T-helper 17 cell (primary cell): ENCODE data around the gene OBP2A. TPM values are rescaled to one million over a fixed set of nuclear protein-coding genes. Genes with fewer than 3 reads are reported as not detected.

Source experiments
- ATAC-seq: fragments of 150-1000 bp; cut with Tn5 transposase; 2 replicates; pipeline ENCODE4 v1.10.0; 2021; ENCODE audit warnings: mild to moderate bottlenecking, moderate library complexity
- DNase-seq, 3 donors: peaks; one replicate each; pipeline versions ENCODE4 v3.0.0 to v3.0.0-alpha.2; 2020 to 2021
- H3K9me3 ChIP-seq: one replicate; pipeline ENCODE4 v1.7.0; 2013; ENCODE audit warnings: low read length, mild to moderate bottlenecking; ENCODE audit not compliant: control insufficient read depth, poor library complexity, severe bottlenecking
- H3K27ac Mint-ChIP-seq: one replicate; pipeline ENCODE4 v1.8.0; 2022; ENCODE audit warnings: mild to moderate bottlenecking, moderate library complexity, mixed read lengths
- H3K27me3 Mint-ChIP-seq: one replicate; pipeline ENCODE4 v1.8.0; 2022; ENCODE audit warnings: mixed read lengths
- H3K36me3 Mint-ChIP-seq: one replicate; pipeline ENCODE4 v1.8.0; 2022; ENCODE audit warnings: low read depth, mixed read lengths
- H3K4me1 Mint-ChIP-seq: one replicate; pipeline ENCODE4 v1.8.0; 2022; ENCODE audit warnings: mild to moderate bottlenecking, mixed read lengths
- H3K4me3 Mint-ChIP-seq: one replicate; pipeline ENCODE4 v1.8.0; 2022; ENCODE audit warnings: mild to moderate bottlenecking, moderate library complexity, mixed read lengths
- total RNA-seq, 4 donors: library from RNA in 2 of 4; stranded (reverse) in 2 of 4; gene quantifications; one replicate each; pipeline ENCODE4 v1.2.3 and lab custom pipeline; 2022 to 2026

The OBP2A gene
- total RNA-seq, 2 donors from 2014 or later = not detected

- Mint-ChIP-seq H3K4me1 (no peaks in the 10 kb centered on the region), H3K4me3 (no peak within 1 kb of the TSS), H3K36me3 (peaks cover 3% of the 10 kb centered on the region), H3K27me3 (peaks cover 43% of the 10 kb centered on the region), H3K27ac (no peak within 1 kb of the TSS)
- no peaks in the 10 kb centered on the region for H3K9me3 ChIP-seq
- ATAC-seq (no peak), DNase-seq (no peak)
These were observed 15.7 kb downstream of the OBP2A start, which contains the start of gene PAEP for GRCh38 chr9:135561391-135562234. TSS of gene PAEP (plus strand) at chr9:135561756.

GRCh38 chr9:135562235-135562745 lies 16.4 kb downstream of the OBP2A start:
- H3K9me3 ChIP-seq = no peaks in the 10 kb centered on the region
- DNase-seq (no peak), ATAC-seq (no peak)
- peaks cover 3% of the 10 kb centered on the region for H3K36me3 Mint-ChIP-seq
- no peak overlapping the region for H3K27ac Mint-ChIP-seq
- no peak overlapping the region for H3K4me3 Mint-ChIP-seq
- peaks cover 50% of the 10 kb centered on the region for H3K27me3 Mint-ChIP-seq
- H3K4me1 Mint-ChIP-seq = no peaks in the 10 kb centered on the region

DNA sequence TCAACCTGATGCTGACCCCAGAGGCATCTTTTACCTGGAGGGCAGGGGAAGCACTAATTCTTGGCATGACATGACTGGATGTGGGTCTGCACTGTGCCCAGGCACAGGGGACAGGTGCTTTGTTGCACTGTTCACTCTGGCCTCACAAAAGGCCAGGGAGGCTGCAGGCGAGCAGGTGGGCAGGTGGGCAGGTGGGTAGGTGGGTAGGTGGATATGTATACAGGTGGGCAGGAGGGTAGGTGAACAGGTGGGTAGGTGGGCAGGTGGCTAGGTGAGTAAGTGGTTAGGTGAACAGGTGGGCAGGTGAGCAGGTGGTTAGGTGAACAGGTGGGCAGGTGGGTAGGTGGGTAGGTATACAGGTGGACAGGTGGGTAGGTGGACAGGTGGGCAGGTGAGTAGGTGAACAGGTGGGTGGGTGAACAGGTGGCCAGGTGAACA lies 17.1 kb downstream of the OBP2A start:
- Mint-ChIP-seq H3K27me3 (peaks cover 50% of the 10 kb centered on the region), H3K4me3 (no peak overlapping the region), H3K27ac (no peak overlapping the region), H3K4me1 (no peaks in the 10 kb centered on the region), H3K36me3 (peaks cover 3% of the 10 kb centered on the region)
- H3K9me3 ChIP-seq = no peaks in the 10 kb centered on the region
- ATAC-seq = no peak
- DNase-seq = no peak

DNA sequence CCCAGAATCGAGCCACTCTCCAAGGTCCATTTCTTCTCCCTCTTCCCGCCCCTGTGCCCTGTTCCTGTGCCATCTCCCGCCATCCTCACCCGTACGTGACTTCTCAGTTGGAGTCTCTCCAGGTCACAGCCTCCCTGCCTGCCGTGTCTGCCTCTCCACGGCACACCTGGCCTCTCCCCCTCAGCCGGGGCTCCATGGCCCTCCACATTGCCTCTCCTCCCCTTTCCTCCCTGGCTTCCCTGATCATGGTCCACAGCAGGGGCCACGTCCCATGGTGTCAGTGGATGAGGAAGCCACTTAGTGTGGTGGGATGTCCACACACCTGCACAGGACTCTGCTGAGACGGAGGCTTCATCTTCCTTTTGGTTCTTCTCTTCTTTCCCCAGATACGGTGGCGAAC lies 17.9 kb downstream of the OBP2A start:
- DNase-seq = no peak
- H3K4me1 Mint-ChIP-seq = no peaks in the 10 kb centered on the region
- H3K9me3 ChIP-seq = no peaks in the 10 kb centered on the region
- H3K27ac Mint-ChIP-seq = no peak overlapping the region
- peaks cover 44% of the 10 kb centered on the region for H3K27me3 Mint-ChIP-seq
- H3K36me3 Mint-ChIP-seq = peaks cover 3% of the 10 kb centered on the region
- no peak for ATAC-seq
- no peak overlapping the region for H3K4me3 Mint-ChIP-seq

DNA sequence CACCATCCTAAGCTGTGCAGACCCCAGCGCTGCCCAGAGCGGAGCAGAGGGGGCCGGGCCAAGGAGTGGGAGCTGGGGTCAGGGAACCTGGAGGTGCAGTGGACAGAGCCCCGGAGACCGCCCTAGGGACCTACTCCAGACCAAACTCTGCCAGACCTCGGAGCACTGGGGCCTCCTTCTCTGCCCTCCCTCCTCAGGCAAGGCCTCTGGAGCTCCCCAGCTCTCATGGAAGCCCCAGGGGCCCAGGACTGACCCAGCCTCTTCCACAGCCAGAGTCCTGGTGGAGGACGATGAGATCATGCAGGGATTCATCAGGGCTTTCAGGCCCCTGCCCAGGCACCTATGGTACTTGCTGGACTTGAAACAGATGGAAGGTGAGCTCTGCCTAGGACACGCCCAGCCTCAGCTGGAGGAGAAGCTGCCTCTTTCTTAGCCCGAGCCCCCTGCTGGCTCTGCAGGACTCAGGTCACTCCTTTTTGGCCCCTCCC lies 19.3 kb downstream of the OBP2A start:
- H3K4me3 Mint-ChIP-seq = no peak overlapping the region
- peaks cover 3% of the 10 kb centered on the region for H3K36me3 Mint-ChIP-seq
- H3K27me3 Mint-ChIP-seq = peaks cover 34% of the 10 kb centered on the region
- H3K9me3 ChIP-seq = no peaks in the 10 kb centered on the region
- DNase-seq (no peak), ATAC-seq (no peak)
- H3K4me1 Mint-ChIP-seq = no peaks in the 10 kb centered on the region
- no peak overlapping the region for H3K27ac Mint-ChIP-seq

- no peaks in the 10 kb centered on the region for H3K9me3 ChIP-seq
- no peaks in the 10 kb centered on the region for H3K4me1 Mint-ChIP-seq
- H3K4me3 Mint-ChIP-seq = no peak overlapping the region
- no peak overlapping the region for H3K27ac Mint-ChIP-seq
- H3K36me3 Mint-ChIP-seq = peaks cover 3% of the 10 kb centered on the region
- ATAC-seq = no peak
- DNase-seq = no peak
- H3K27me3 Mint-ChIP-seq = peaks cover 31% of the 10 kb centered on the region
These were observed 19.7 kb downstream of the OBP2A start for GRCh38 chr9:135565636-135566035.

GRCh38 chr9:135566552-135566951 lies 20.6 kb downstream of the OBP2A start:
- H3K9me3 ChIP-seq = no peaks in the 10 kb centered on the region
- Mint-ChIP-seq H3K4me1 (no peaks in the 10 kb centered on the region), H3K27ac (no peak overlapping the region), H3K27me3 (peaks cover 26% of the 10 kb centered on the region), H3K36me3 (peaks cover 3% of the 10 kb centered on the region), H3K4me3 (no peak overlapping the region)
- no peak for ATAC-seq
- DNase-seq = no peak

DNA sequence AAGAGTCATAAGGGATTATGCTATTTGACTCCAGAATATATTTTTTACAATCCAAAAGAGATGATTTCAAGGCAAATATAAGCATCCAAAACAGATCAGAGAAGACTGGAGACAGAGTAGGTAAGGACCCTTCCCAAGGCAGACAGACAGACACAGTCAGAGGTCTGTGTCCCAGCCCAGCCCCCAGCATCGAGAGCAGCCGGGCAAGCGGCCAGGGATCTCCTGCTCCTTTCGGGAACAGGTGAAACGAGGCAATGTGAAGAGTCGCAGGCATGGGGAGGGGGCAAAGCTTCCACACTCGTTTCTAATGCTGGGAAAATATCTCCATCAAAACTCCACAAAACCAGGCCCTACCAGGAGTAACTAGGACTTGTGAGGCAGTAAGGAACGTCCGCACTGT lies 21.4 kb downstream of the OBP2A start:
- ATAC-seq (no peak), DNase-seq (no peak)
- H3K4me3 Mint-ChIP-seq = no peak overlapping the region
- H3K4me1 Mint-ChIP-seq = no peaks in the 10 kb centered on the region
- H3K27ac Mint-ChIP-seq = no peak overlapping the region
- H3K36me3 Mint-ChIP-seq = peaks cover 3% of the 10 kb centered on the region
- peaks cover 26% of the 10 kb centered on the region for H3K27me3 Mint-ChIP-seq
- no peaks in the 10 kb centered on the region for H3K9me3 ChIP-seq

DNA sequence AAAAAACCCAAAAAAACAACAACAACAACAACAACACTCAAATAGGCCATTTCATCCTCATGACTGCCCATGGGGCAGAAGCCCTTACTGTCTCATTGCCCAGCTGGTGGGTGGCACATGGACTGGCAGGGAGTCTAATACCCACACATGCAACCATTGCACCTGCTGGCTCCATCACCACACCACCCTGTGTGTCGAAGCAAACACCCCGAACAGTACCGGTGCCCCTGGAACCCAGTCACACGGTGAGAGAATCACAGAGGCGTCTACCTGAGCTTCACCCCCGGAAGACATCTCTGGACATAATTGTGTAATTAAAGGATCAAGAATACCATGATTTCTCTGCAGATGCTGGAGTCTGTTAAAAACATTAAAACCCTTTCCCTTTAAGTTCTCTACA lies 22.1 kb downstream of the OBP2A start:
- no peak for ATAC-seq
- H3K36me3 Mint-ChIP-seq = peaks cover 3% of the 10 kb centered on the region
- H3K4me1 Mint-ChIP-seq = no peaks in the 10 kb centered on the region

DNA sequence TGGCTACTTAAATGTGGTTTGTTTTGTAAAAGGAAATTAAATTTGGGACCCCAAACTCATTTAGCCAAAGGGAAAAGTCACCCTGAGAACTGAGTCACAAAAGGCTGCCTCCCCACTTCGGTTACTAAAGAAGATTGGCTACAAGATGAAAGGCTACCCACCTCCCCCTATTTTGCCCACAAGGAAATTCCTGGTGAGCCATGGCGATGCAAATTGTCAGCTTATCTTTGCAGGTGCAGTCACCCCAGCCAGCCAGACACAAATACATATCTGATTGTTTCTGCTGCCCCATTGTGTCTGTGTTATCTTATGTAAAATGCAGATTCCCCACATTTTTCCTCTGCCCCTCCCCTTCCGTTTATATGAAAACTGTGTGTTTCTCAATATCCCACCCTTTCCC lies 24.5 kb downstream of the OBP2A start:
- Mint-ChIP-seq H3K36me3 (no peaks in the 10 kb centered on the region), H3K4me3 (no peak overlapping the region), H3K4me1 (no peaks in the 10 kb centered on the region), H3K27ac (no peak overlapping the region), H3K27me3 (peaks cover 16% of the 10 kb centered on the region)
- no peaks in the 10 kb centered on the region for H3K9me3 ChIP-seq
- ATAC-seq = no peak
- DNase-seq = no peak

More for the DNA sequence above, 22.1 kb downstream of the OBP2A start:
- Mint-ChIP-seq H3K4me3 (no peak overlapping the region), H3K27me3 (peaks cover 26% of the 10 kb centered on the region), H3K27ac (no peak overlapping the region)
- no peak for DNase-seq
- no peaks in the 10 kb centered on the region for H3K9me3 ChIP-seq

- Mint-ChIP-seq H3K36me3 (no peaks in the 10 kb centered on the region), H3K27me3 (peaks cover under 1% of the 10 kb centered on the region), H3K4me3 (no peak overlapping the region), H3K27ac (no peak overlapping the region), H3K4me1 (no peaks in the 10 kb centered on the region)
- ATAC-seq (no peak), DNase-seq (no peak)
- no peaks in the 10 kb centered on the region for H3K9me3 ChIP-seq
These were observed 26.3 kb downstream of the OBP2A start for GRCh38 chr9:135572233-135572632.

DNA sequence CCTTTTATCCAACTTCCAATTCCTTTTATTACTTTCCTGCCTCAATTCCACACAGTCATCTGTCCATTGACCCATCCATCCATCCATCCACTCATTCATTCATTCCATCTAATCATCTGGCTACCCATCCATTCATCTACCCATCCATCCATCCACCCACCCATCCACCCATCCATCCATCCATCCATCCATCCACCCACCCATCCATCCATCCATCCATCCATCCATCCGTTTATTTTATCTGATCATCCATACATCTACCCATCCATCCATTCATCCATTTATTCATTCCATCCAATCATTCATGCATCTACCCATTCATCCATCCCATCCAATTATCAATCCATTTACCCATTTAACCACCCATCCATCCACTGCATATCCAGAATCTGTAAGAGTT lies 27.2 kb downstream of the OBP2A start:
- no peaks in the 10 kb centered on the region for H3K36me3 Mint-ChIP-seq
- H3K4me3 Mint-ChIP-seq = no peak overlapping the region
- DNase-seq (no peak), ATAC-seq (no peak)
- no peaks in the 10 kb centered on the region for H3K4me1 Mint-ChIP-seq
- no peaks in the 10 kb centered on the region for H3K27me3 Mint-ChIP-seq
- no peaks in the 10 kb centered on the region for H3K9me3 ChIP-seq
- H3K27ac Mint-ChIP-seq = no peak overlapping the region

DNA sequence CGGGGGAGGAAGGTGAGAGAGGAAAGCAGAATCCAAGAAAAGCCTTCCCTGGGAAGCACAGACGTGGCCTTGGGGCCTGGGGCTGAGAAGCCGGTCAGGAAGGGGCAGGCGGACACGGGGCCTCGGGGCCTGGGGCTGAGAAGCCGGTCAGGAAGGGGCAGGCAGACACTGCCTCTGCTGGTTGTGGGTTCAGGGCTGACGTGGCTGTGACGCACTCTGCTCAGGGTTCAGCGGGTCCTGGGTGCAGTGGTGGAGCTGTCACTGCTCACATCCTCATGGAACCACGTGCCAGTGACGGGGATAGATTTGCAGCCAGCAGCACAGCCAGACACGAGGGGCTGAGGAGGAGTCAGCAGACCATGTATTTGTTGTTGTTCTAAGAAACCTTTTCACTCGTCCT lies 28.4 kb downstream of the OBP2A start:
- Mint-ChIP-seq H3K36me3 (no peaks in the 10 kb centered on the region), H3K4me3 (no peak overlapping the region), H3K4me1 (no peaks in the 10 kb centered on the region), H3K27me3 (no peaks in the 10 kb centered on the region), H3K27ac (no peak overlapping the region)
- no peak for ATAC-seq
- no peaks in the 10 kb centered on the region for H3K9me3 ChIP-seq
- DNase-seq = no peak

DNA sequence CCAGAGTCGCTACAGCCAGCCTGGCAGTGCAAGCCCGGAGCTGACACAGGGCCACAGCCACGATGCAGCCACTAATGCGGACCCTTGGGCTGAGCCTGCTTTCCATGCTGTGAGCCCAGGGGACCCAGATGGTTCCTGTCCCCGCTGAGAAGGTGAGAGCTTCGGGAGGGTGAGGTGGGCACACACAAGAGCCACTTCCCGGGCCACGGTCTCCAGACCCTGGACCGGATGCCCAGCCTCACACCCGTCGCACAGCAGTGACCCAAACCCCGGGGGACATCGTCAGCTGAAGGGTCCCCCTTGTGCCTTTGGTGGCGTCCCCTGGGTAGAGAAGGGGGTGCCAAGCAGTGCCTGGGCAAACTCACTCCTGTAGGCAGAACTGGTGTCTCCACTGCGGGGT lies 29.0 kb downstream of the OBP2A start:
- no peak for ATAC-seq
- Mint-ChIP-seq H3K4me1 (no peaks in the 10 kb centered on the region), H3K4me3 (no peak overlapping the region), H3K36me3 (no peaks in the 10 kb centered on the region), H3K27ac (no peak overlapping the region), H3K27me3 (no peaks in the 10 kb centered on the region)
- DNase-seq = no peak
- no peaks in the 10 kb centered on the region for H3K9me3 ChIP-seq
